CD4-positive, alpha-beta T cell treated with Interleukin-6 for 4 hours (primary cell): Measurements from ENCODE around the gene APBA1.
A peak's percentile ranks its signal among the peaks of the same experiment; 100 is the strongest.
"Not testable (repeated sequence)": the region's sequence is repeated elsewhere in the genome, so short reads cannot be mapped to it uniquely, and the experiment has no call there.

ENCODE experiments used
- DNase-seq: peaks from one replicate; pipeline ENCODE4 v3.0.0-alpha.2; 2020; ENCODE audit warnings: mixed read lengths

Gene APBA1

DNA sequence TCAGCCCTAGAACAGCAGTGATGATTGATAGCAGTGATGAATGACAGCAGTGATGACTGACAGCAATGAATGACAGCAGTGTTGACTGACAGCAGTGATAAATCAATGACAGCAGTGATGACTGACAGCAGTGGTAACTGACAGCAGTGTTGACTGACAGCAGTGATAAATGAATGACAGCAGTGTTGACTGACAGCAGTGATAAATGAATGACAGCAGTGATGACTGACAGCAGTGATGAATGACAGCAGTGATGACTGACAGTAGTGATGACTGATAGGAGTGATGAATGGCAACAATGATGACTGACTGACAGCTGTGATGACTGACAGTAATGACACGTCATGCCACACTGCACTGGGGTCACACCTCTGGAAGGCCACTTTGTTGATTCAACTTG is 240.4 kb downstream of the APBA1 start:
- DNase-seq = no peak

DNA sequence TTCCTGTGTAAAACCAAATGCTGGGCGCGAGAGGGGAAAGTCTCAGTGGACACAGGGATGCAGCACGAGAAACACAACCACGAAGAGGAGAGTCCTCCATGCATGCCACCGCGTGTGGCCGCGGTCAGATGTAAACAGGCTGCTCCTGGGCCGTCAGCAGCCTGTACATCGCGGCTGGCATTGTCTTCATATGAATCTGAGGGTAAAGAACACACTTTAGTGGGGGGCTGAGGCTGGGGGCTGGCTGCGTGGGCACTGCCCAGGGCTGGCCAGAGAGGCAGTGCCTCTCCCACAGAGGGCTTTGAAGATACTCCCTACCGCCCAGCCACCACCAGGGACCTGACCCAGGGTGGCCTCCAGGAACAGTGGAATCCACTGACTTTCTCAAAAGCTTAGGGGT is 241.0 kb downstream of the APBA1 start:
- DNase-seq = no peak

DNA sequence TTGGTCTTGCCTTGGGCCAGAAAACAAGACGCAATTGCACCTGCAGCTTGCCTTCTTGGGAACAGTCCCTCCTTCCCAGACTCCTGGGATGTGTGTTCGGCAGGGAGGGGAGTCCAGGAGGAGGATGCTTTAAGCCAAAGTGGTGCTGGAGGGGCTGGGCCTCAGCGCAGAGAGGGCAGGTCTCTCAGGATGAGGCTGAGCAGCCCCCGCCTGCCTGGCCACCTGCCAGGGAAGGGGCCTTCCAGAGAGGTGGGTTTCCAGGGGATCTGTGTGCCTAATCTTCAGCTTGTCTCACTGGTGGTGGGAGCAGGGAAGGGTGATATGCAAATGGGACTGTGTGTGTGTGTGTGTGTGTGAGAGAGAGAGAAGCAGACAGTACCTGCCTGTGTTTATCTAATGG is 242.0 kb downstream of the APBA1 start:
- no peak for DNase-seq

DNA sequence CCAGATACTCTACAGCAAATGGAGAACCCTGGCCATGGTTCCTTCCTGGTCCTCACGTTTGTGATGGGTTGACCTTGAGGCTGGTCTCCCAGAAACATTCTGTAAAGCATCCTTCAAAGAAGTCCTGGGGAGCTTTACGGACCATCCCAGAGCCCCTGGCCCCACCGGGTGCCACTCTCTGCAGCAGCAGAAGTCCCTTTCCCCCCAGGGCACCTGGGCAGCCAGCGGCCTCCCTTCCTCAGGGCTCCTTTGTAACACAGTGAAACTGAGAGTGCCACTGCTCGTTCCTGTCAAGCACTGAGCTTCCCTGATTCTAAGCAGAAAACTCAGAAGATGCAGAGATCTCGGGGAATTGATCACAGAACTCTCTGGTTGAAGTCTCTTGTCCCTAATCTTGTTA is 242.9 kb downstream of the APBA1 start:
- no peak for DNase-seq

DNA sequence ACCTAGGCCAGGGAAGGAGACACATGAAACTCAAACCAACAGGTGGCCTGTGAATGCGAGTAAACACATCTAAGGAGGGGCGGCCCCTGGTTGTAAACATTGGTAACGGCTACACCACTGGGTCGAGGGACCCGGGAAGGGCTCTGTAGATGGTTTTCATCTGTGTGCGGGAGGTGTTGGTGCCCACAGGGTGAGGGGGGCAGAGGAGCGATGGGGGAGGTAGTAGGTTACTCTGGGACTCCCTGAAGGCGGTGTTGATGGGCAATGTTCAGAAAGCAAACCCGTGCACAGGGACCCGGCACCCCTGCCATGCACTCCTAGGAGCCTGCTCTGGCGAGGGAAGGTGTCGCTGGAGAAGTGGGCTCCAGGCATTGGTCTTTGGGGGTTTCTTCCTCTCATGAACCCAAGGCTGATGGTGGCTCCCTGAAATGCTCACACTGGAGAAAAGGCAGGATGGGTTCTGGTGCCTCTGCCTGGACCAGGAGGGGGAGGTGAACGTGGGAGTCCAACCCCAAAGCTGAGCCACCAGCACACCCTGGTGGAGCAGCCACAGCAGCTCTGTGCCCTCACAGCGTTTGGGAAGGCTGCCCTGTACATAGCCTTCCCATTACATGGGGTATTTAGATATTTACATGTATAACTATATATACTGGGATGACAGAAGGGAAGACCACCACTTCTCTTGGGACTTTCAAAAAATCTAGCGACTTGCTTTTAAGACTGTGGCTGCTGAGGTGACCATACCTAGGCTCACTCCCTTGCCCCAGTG is 244.0 kb downstream of the APBA1 start:
- DNase-seq = no peak

DNA sequence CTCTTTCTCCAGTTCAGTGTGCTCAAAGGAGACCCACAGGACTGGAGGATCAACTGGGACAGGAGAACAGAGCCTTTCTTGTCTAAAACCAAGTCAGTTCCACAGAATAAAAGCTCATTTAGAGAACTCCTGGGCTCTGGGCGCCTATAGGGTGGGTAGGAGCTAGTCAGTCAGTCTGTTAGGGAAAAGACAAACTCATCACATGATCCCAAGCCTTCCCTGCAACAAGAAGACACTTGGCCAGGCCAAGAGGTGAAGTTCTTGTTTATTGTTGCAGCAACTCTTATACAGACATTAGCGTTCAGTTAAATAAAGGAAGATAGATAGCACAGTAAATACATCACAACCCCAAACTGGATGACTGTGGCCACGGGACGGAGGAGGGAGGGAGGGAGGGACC is 244.9 kb downstream of the APBA1 start:
- DNase-seq = no peak

DNA sequence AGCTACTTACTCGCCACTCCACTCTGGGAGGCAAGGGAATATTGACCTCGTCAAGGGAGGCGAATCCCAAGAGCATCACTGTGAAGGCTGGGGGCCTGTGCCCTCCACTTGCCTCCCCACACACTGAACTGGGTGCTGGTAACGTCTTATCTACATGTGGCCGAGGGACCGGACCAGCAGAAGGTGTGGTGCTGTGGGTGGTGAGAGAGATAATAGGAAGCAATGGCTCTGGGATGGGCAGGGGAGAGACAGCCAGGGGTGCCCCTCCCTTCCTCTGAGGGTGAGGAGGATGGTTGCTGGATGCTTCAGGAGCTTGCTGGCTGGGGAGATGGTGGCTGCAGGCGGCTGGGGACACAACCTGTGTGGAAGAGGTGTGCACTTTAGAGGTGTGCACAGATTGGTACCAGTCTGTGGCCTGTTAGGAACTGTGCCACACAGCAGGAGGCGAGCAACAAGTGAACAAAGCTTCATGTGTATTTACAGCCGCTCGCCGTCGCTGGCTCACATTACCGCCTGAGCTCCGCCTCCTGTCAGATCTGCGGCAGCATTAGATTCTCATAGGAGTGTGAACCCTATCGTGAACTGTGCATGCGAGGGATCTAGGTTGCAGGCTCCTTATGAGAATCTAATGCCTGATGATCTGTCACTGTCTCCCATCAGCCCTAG is 246.9 kb downstream of the APBA1 start:
- DNase-seq = no peak

DNA sequence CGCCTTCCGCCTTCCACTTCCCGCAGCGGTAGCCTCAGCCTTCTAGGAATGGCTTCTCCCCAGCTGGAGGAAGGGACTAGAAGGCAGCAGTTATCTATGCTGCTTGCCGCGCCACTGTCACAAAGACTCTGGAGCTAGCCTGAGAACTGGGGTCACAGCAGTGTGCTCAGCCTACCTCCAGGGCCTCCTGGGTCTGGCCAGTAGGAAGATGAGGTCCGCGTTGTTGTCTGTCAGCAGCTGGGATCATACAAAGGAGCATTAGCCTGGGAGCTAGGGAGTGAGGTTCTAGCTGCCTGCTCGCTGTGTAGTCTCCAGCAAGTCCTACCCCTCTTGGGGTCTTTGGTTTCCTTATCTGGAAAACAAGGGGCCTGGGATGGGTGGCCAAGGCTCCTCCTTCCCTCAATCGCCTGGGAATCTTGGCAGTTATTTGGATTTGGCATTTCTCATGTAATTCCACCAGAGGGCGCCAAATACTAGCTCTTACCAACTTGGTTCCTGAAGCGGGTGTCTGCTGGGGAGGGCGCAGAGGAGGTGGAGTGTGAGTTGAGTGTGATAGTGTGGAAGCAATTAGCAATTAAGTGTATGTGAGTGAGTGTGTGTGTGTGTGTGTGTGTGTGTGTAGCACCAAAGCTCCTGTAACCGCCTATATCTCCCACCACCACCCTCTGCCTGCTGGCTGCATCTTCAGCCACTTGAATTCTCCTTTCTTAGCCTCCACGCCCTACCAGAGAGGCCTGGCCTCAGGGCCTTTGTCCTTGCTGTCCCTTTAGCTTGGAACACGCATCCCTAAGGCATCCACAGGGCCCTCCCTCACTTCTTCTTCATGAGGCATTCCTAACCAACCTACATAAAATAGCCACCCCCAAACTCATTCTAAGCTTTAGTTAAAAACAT is 250.0 kb downstream of the APBA1 start:
- DNase-seq = peak; percentile 48

DNA sequence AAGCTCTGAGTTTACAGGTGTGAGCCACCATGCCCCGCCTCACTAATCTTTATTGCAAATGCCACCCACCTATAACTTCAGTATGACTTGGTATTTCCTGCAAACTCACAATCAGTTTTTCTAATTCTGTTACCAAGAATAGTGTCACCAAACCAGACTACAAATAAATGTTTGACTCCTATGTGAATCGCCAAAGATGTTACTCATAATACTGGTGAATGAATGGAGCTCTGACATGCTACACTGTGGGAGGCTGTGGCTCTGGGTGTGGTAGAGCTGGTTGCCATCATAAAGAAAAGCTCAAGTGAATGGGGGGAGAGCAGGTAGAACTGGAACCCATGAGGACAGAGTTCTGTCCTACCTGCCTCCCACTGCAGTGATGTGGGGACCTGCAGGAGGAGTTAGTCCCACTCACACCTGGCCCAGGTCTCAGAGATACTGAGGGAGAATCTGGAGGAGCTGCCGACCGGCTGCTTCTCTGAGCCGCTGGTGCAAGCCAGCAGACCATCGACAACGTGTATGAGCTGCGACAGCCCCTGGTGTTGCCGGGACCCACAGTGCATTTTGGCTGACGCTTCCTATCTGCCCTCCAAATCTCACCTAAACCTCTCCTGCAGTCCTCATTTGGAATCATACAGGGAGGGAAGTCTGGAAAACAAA is 251.4 kb downstream of the APBA1 start:
- no peak for DNase-seq

DNA sequence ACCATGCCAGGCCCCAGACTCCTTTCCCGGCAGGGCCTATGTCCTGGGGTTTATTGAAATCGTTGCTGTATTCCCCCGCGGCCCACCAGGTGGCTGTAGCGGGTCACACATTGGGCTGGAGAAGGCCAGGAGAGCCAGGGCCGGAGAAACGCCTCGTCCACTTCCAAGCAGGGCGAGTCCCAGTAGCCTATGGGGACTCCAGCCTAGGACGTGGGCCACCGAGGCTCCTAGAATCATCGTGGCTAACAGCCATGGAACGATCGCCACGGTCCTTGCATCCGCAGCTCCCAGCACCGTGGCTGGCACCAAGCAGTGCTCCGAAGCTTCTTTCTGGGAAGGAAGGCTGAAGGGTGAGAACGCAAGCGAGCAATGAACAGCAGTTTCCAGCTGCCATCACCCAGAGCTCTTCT is 259.4 kb downstream of the APBA1 start:
- no peak for DNase-seq

DNA sequence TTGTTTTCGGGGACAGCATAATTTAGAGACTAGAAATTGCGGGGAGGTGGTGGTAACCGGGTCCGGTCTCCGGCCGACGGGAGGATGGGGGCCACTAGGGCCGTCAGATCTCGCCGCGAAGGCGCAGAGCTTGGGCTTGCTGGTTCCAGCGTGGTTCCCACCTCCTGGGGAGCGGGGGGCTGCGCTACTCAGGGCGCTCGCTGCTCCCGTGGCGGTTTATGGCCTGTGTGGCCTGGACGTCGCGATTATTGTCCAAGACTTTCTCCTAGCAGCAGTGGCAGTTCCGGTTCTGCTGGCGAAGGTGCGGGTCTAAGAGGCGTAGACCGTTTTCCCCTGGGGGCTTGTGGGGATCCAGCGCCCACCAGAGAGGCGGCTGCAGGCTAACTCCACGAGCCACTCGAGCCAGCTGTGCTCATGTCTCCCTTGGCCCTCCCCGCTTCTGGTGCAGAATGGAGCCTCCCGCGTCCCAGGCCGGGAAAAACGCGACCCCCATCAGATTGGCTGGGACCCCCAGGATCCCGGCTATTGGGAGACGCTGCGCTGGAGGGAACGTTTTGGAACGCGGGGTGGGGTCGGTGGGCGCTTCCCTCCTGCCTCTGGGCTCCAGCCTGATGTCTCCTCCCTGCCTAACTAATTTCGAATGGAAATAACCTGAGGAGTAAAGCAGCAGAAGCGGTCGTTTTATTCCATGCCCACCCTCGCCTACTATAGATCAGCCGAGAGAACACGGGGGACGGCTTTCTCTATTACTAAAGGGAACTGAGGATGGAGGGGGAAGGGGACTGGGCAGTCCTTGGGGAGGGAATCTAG is 260.0 kb downstream of the APBA1 start:
- no peak for DNase-seq

DNA sequence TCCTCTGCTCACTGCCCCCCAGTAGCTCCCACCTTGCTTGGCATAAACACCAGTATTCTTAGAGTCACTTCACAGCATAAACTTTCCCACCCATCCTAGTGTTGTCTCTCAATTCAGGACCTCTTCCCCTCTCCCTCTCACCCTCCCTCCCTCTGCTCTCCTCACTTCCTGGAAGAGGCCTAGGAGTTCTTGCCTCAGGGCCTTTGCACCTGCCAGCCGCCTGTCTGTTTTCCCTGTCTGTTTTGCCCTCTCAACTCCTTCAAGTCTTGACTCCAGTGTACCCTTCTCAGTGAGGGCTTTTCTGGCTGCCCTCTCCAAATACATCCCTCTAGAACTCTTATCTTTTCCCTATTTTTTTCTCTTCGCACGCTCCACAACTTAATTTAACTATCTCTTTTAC is 260.9 kb downstream of the APBA1 start:
- DNase-seq = no peak

DNA sequence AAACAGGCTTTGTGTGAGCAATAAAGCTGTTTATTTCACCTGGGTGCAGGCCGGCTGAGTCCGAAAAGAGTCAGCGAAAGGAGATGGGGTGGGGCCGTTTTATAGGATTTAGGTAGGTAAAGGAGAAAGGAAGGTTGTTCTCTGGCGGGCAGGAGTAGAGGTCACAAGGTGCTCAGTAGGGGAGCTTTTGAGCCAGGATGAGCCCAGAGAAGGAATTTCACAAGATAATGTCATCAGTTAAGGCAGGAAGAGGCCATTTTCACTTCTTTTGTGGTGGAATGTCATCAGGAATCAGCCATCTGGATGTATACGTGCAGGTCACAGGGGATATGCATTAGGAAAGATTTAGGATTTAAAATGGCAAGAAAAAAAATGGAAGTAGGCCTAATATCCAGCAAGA is 262.2 kb downstream of the APBA1 start:
- not testable (repeated sequence) for DNase-seq

DNA sequence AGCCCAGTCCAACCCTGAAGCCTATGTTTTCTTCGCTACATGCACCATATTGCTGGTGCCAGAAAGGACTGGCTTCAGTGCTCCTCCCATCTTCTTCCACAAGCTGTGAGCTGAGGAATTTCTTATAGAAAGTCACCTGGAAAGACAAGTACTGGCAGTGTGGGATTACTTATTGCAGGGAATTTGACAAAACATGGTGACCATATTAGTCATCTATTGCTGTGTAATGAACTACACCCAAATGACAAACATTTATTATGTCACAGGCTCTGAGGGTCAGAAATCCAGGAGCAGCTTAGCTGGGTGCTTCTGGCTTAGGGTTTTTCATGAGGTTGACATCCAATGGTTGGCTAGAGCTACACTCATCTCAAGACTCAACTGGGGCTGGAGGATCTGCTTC is 271.7 kb downstream of the APBA1 start:
- DNase-seq = no peak

DNA sequence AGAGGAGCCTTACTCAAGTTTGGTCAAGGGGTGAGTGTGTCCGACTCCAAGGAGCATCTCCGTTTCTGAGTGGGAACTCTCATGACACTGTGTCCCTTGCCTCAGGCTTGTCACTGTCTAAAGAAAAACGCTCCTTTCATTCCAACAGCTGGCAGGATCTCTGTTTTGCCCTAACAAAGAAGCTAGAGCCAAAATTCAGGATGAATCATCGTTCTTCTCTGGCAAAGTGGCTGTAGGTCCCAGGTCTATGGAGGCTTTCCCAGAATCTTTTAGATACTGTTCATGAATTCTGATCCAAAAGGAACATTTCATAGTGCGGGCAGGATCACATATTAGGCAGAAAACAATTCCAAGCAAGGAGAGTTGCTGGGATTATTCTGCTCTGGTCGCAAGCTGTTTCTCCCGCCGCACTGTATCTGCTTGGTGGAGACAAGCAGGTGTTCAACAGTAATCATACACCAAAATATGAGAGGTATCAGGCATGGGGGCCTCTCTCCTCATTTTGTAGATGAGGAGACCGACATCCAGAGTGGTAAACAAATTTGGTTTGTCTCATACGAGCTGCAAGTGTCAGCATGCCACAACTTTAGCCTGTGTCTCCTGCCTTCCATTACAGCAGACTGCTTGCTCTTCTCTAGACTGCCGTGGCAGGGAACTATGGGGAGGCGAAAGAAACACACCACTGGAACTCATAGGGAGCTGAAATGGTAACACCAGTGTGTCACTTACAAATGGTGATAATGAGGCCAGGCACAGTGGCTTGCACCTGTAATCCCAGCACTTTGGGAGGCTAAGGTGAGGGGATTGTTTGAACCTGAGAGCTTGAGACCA is 274.6 kb downstream of the APBA1 start:
- no peak for DNase-seq

DNA sequence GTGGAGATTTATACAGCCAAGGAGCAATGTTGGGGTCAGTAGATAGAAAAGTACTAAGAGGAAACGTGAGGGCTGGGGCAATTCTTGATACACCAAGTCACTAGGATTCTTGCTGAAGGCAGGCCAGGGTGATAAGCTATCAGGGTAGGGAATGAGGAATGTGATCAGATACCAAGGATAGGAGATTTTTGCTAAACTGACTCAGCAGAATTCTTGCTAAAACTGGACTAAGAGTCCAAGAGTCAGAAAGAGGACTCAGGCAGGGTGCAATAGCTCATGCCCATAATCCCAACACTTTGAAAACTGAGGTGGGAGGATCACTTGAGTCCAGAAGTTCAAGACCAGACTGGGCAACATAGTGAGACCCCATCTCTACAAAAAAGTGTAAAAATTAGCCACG is 275.4 kb downstream of the APBA1 start:
- no peak for DNase-seq

DNA sequence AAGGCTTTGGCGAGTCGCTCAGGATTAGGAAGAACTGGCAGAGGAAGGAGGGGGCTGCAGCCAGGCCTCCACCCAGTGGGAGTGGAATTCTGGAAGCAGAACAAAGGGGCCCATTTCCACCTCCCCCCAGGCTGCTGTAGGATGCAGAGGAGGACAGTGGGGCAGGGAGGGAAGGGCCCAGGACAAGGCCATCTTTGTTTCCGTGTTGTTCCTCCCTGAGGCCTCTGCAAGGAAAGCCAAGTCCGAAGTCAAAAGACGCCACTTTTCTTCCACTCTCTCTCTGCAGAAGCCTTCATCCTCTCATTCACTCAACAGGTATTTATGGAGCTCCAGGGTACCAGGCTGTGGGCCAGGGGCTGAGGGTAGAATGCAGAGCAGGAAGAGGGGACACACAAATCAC is 276.5 kb downstream of the APBA1 start:
- no peak for DNase-seq

DNA sequence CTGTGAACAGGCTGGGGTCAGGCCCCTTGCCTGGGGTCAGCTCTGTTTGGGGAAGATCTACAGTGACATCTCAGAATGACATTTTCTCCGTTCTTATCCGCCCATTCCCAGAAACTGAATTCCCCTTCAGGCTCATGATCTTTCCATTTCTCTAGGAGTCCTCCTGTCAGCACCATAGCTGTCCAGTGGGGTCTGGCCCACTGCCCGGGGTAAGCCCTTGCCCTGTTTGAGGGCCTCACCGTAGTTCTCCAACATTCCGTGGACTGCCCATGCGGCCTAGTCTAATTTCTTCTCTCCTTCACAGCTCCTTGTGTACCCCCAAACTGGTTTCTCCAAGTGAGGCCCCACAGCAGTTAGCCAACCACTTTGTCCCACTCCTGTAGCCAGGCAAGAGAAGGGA is 278.7 kb downstream of the APBA1 start:
- DNase-seq = no peak

DNA sequence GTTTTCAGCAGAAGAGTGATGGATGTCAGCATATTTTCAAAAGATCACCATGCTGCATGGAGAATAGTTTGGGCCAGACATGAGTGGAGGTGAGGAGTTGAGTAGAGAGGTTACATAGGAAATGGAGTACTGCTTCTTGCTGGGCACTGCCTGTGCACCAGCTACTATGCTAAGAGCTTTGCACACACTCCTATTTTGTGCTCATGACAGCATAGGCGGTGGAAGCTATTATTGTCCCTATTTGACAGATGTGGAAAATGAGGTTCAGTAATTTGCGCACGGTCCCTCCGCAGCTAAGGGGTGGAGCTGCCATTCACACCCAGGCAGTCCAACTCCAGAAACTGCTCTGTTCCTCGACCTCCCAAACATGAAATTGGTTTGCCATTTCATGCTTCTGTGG is 279.3 kb downstream of the APBA1 start:
- no peak for DNase-seq

DNA sequence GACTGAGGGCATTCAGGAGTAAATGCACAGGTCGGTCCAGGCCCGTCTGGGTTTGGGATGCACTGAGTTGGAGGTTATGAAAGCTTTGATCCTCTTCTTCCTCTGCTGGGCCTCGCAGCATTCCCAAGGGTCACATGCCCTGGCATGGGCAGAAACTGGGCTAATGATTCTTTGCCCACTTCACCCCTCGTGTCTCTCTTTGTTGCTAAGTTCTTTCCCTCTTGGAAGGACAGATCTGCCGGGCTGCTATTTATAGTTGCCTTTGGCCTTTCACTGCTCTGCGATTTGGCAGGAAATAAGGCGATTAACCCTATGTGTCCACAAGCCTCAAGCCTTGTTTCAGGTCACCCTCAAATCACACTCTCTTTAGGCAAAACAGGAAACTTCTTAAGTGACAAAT is 280.2 kb downstream of the APBA1 start:
- no peak for DNase-seq

DNA sequence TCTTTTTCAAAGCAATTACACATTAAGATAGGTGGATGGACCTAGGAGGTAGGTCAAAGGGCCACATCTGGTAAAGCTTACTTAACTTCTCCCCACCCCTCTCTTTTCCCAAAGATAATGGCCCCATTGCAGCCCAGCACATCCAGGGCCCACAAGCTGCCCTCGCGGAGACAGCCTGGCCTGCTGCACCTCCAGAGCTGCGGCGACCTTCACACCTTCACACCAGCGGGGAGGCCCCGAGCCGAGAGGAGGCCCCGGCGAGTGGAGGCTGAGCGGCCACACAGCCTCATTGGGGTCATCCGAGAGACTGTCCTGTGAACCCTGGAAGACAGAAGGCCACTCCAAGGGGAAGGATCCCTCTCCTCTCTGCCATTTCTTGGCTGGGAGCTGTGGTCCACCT is 280.7 kb downstream of the APBA1 start:
- no peak for DNase-seq
